Panc1 (cell line): Measurements from ENCODE around the gene UBE2M. TPM values are rescaled to one million over a fixed set of nuclear protein-coding genes. Genes with fewer than 3 reads are reported as not detected.
A peak's percentile ranks its signal among the peaks of the same experiment; 100 is the strongest.

Source experiments
- ATAC-seq: fragments of 200-7000 bp; cut with Tn5 transposase; 2 replicates; pipeline ENCODE4 v1.9.1; 2020; ENCODE audit warnings: mild to moderate bottlenecking, moderate library complexity
- BruUV-seq: library from RNA; stranded (reverse); fragments of 400-500 nt; replicated peaks from 2 replicates; lab custom pipeline; 2021; lab: Mats Ljungman, UMichigan
- CTCF ChIA-PET: fragments of 300-600 bp; sonication (Branson Sonifier 250); formaldehyde crosslinking; loops from one replicate; lab custom pipeline; 2022; ENCODE audit warnings: antibody characterized with exemption; lab: Charles Lee
- POLR2A ChIA-PET: fragments of 300-600 bp; sonication (Branson Sonifier 250); formaldehyde crosslinking; loops from one replicate; lab custom pipeline; 2022; ENCODE audit warnings: antibody characterized with exemption; lab: Charles Lee
- DNase-seq: peaks from one replicate; pipeline ENCODE4 v3.0.0-alpha.2; 2010; ENCODE audit warnings: low read depth, low spot score
- H3K27ac ChIP-seq: 2 replicates; pipeline ENCODE4 v1.5.1; 2011; ENCODE audit warnings: mild to moderate bottlenecking, low read length, inconsistent platforms
- H3K27me3 ChIP-seq: fragments of 200-500 bp; sonication (Bioruptor generic); 2 replicates; pipeline ENCODE4 v1.6.0; 2014; ENCODE audit warnings: low read length, inconsistent platforms; ENCODE audit not compliant: control insufficient read depth, insufficient read depth
- H3K36me3 ChIP-seq: fragments of 200-500 bp; sonication (Bioruptor generic); 2 replicates; pipeline ENCODE4 v1.5.1; 2014; ENCODE audit warnings: inconsistent platforms, mild to moderate bottlenecking, low read length, moderate library complexity; ENCODE audit not compliant: control insufficient read depth, insufficient read depth
- H3K4me1 ChIP-seq: 2 replicates; pipeline ENCODE4 v1.5.1; 2011; ENCODE audit warnings: inconsistent platforms, mild to moderate bottlenecking, low read length, moderate library complexity; ENCODE audit not compliant: control insufficient read depth, insufficient read depth
- H3K4me3 ChIP-seq, 2 experiments: 2 replicates each; pipeline ENCODE4 v1.5.1; 2011 to 2012; ENCODE audit warnings: low read depth in 2 of 2, low read length in 2 of 2, mild to moderate bottlenecking in 2 of 2, inconsistent platforms in 1 of 2, moderate library complexity in 1 of 2
- H3K9me3 ChIP-seq: fragments of 200-500 bp; sonication (Bioruptor generic); 2 replicates; pipeline ENCODE4 v1.5.1; 2014; ENCODE audit warnings: low read depth, mild to moderate bottlenecking, inconsistent platforms, low read length, moderate library complexity; ENCODE audit not compliant: control insufficient read depth, insufficient read depth
- POLR2AphosphoS5 ChIP-seq: IDR thresholded peaks from 2 replicates; pipeline ENCODE4 v1.6.1; 2012; ENCODE audit warnings: mild to moderate bottlenecking, low read depth, low read length, moderate library complexity
- REST ChIP-seq, 2 experiments: IDR thresholded peaks; 2 replicates each; pipeline ENCODE4 v1.6.1; 2011 to 2012; ENCODE audit warnings: low read depth in 2 of 2, control low read depth in 1 of 2, low read length in 1 of 2, mild to moderate bottlenecking in 1 of 2, moderate library complexity in 1 of 2; ENCODE audit not compliant: insufficient read depth in 1 of 2
- SIN3A ChIP-seq: IDR thresholded peaks from 2 replicates; pipeline ENCODE4 v1.6.1; 2012; ENCODE audit warnings: low read depth, mild to moderate bottlenecking, low read length, moderate library complexity, borderline replicate concordance; ENCODE audit not compliant: insufficient read depth
- TCF7L2 ChIP-seq: IDR thresholded peaks from 2 replicates; pipeline ENCODE4 v1.6.1; 2011; ENCODE audit warnings: mild to moderate bottlenecking, low read depth, low read length, inconsistent platforms
- in situ Hi-C: cut with HindIII; loops from 2 replicates; pipeline ENCODE4 v1.10.0; 2016; ENCODE audit warnings: low sequenced_read_pairs, low pct_unique_long_range_greater_than_20kb
- intact Hi-C: fragments of 100-400 bp; cut with micrococcal nuclease; formaldehyde crosslinking; loops from one replicate; pipeline ENCODE4 v1.10.0; 2022; ENCODE audit not compliant: unreplicated experiment
- total RNA-seq: library from RNA; stranded (reverse); gene quantifications from one replicate; pipeline ENCODE4 v1.2.1, GENCODE V29; 2021; ENCODE audit not compliant: unreplicated experiment
- TF ChIP-seq, protein P1 (sequence below): fragments of 450-650 bp; IDR thresholded peaks from 2 replicates; pipeline ENCODE4 v1.5.1; 2017; ENCODE audit warnings: mild to moderate bottlenecking

Gene UBE2M
- total RNA-seq, 1 experiment from 2014 or later = 189 TPM

GRCh38 chr19:58581227-58582141 is 23.1 kb upstream of the UBE2M start:
- intact Hi-C loops = no loop called here
- Histone ChIP-seq H3K36me3 (no peaks in the 10 kb centered on the region), H3K4me1 (peaks cover 6% of the 10 kb centered on the region), H3K27me3 (no peaks in the 10 kb centered on the region), H3K9me3 (no peaks in the 10 kb centered on the region), H3K4me3 (no peak overlapping the region), H3K27ac (peak overlapping the region; percentile 29)
- in situ Hi-C loops = no loop called here
- POLR2A ChIA-PET = no interaction called here
- BruUV-seq = no TSS peak
- peak; percentile 85 for DNase-seq
- CTCF ChIA-PET = interaction anchor here (0.6 to 1.2 kb wide), 2 partner anchors 61 to 163 kb away, joined by 4 to 8 read pairs; partner anchors contain the start of gene ZBTB45
- TF ChIP-seq, protein P1, sequence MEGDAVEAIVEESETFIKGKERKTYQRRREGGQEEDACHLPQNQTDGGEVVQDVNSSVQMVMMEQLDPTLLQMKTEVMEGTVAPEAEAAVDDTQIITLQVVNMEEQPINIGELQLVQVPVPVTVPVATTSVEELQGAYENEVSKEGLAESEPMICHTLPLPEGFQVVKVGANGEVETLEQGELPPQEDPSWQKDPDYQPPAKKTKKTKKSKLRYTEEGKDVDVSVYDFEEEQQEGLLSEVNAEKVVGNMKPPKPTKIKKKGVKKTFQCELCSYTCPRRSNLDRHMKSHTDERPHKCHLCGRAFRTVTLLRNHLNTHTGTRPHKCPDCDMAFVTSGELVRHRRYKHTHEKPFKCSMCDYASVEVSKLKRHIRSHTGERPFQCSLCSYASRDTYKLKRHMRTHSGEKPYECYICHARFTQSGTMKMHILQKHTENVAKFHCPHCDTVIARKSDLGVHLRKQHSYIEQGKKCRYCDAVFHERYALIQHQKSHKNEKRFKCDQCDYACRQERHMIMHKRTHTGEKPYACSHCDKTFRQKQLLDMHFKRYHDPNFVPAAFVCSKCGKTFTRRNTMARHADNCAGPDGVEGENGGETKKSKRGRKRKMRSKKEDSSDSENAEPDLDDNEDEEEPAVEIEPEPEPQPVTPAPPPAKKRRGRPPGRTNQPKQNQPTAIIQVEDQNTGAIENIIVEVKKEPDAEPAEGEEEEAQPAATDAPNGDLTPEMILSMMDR = peak; percentile 100
- TF ChIP-seq REST (IDR thresholded peaks at IDR 0.05; ENCODE audit: insufficient read depth in 1 of 2, low read depth in 2 of 2, low read length in 1 of 2) (no peak; a peak in 1 of 4 replicates), TCF7L2 (peak; percentile 62; the same call in 1 of the 2 replicates), SIN3A (no peak), POLR2AphosphoS5 (peak; percentile 53; the same call in 1 of the 2 replicates)
- ATAC-seq = peak; percentile 93

GRCh38 chr19:58579473-58580142 is 21.2 kb upstream of the UBE2M start:
- DNase-seq = no peak
- peaks cover 6% of the 10 kb centered on the region for H3K4me1 ChIP-seq

More at GRCh38 chr19:58579473-58580142, 21.2 kb upstream of the UBE2M start:
- in situ Hi-C loops (no loop called here), intact Hi-C loops (no loop called here)
- H3K4me3 ChIP-seq = no peak overlapping the region
- no TSS peak for BruUV-seq
- H3K9me3 ChIP-seq = no peaks in the 10 kb centered on the region
- CTCF ChIA-PET = no interaction called here
- no peaks in the 10 kb centered on the region for H3K27me3 ChIP-seq
- no peak for ATAC-seq
- H3K36me3 ChIP-seq = no peaks in the 10 kb centered on the region
- H3K27ac ChIP-seq = no peak overlapping the region
- POLR2A ChIA-PET = no interaction called here
- TF ChIP-seq SIN3A = no peak
- TF ChIP-seq TCF7L2 = no peak
- no peak for TF ChIP-seq REST (IDR thresholded peaks at IDR 0.05; ENCODE audit: insufficient read depth in 1 of 2, low read depth in 2 of 2, low read length in 1 of 2)
- TF ChIP-seq, protein P1 = no peak
- TF ChIP-seq POLR2AphosphoS5 = no peak
